Measurements from ENCODE around the gene NVL. TPM values are rescaled to one million over a fixed set of nuclear protein-coding genes. Genes with fewer than 3 reads are reported as not detected.

The NVL gene
- total RNA-seq, 1 donor from 2014 or later: 44.4 TPM

DNA sequence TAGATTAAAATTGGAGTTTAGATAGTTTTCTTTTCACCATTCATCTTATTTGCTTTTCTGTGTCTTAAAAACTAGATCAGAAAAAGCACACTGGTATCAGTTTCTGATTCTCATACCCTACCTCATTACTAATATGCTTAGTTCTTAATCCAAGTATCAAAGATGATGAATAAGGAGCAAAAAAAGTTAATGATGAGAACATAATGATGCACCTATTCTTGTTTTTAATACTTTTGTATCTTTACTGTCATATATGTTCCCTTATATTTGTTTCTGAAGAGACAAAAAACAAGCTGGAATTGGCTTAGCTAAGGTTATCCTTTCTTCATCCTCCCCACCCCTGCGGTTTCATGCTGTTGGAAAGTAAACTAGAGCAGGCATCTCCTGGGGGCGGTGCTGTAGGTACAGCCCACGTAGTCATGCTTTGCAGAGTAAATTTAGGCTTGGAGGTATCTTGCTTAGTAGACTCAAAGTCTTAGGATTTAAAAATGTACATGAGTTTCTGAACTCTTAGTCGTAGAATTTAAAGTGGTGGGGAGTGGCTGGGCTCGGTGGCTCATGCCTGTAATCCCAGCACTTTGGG, 43.1 kb upstream of the NVL start:
- TF ChIP-seq, protein P1, sequence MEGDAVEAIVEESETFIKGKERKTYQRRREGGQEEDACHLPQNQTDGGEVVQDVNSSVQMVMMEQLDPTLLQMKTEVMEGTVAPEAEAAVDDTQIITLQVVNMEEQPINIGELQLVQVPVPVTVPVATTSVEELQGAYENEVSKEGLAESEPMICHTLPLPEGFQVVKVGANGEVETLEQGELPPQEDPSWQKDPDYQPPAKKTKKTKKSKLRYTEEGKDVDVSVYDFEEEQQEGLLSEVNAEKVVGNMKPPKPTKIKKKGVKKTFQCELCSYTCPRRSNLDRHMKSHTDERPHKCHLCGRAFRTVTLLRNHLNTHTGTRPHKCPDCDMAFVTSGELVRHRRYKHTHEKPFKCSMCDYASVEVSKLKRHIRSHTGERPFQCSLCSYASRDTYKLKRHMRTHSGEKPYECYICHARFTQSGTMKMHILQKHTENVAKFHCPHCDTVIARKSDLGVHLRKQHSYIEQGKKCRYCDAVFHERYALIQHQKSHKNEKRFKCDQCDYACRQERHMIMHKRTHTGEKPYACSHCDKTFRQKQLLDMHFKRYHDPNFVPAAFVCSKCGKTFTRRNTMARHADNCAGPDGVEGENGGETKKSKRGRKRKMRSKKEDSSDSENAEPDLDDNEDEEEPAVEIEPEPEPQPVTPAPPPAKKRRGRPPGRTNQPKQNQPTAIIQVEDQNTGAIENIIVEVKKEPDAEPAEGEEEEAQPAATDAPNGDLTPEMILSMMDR (IDR thresholded peaks at IDR 0.05): no peak
- no peak overlapping the region for H3K4me3 Mint-ChIP-seq
- POLR2A ChIA-PET: no interaction called here
- no peaks in the 10 kb centered on the region for H3K4me1 Mint-ChIP-seq
- peaks cover 88% of the 10 kb centered on the region for H3K36me3 Mint-ChIP-seq (ENCODE audit: low read depth)
- no peaks in the 10 kb centered on the region for H3K9me3 Mint-ChIP-seq
- CTCF ChIA-PET: no interaction called here
- ATAC-seq (ENCODE audit: low read depth) (no peak), DNase-seq (no peak)
- no peak overlapping the region for H3K27ac Mint-ChIP-seq
- H3K27me3 Mint-ChIP-seq: no peaks in the 10 kb centered on the region
- intact Hi-C loops (cut with micrococcal nuclease): no loop called here

DNA sequence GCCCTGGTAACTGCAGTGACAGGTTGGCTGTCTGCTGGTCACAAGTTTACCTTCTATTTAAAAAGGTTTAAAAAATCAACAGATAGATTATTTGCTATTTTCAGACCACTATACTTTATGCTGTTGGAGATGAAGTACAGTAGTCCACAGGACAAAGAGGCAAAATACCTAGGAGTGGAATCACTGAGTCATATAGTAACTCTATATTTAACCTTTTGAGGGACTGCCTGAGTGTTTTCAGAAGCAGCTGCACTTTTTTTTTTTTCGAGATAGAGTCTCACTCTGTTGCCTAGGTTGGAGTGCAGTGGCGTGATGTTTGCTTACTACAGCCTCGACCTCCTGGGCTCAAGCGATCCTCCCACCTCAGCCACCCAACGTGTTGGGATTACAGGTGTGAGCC, 38.4 kb upstream of the NVL start:
- H3K4me1 Mint-ChIP-seq: peaks cover 8% of the 10 kb centered on the region
- no peak for ATAC-seq (ENCODE audit: low read depth)
- POLR2A ChIA-PET: no interaction called here

DNA sequence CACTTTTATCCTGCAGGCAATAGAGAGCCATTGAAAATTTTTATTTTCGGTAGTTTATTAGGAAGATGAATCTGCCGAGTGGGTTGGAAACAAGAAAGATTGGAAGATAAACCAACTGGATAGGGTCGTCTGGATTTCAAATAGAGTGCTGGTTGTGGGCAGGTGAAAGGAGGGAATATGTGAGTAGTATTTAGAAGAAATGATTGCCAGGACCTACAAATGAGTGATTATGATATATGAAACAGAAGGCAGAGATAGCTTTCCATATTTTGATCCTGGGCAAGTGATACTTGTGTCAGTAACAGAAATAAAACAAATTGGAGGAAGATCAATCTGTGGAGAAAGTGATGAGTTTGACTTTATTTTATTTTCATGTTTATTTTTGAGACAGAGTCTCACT, 29.2 kb upstream of the NVL start:
- ATAC-seq (ENCODE audit: low read depth) (no peak), DNase-seq (no peak)
- ChIA-PET POLR2A (no interaction called here), CTCF (no interaction called here)
- TF ChIP-seq, protein P1 (IDR thresholded peaks at IDR 0.05): no peak
- Mint-ChIP-seq H3K9me3 (no peaks in the 10 kb centered on the region), H3K36me3 (ENCODE audit: low read depth) (peaks cover 19% of the 10 kb centered on the region), H3K27ac (no peak overlapping the region), H3K4me1 (peaks cover 24% of the 10 kb centered on the region), H3K27me3 (no peaks in the 10 kb centered on the region), H3K4me3 (no peak overlapping the region)
- intact Hi-C loops (cut with micrococcal nuclease): no loop called here

More for the DNA sequence above, 38.4 kb upstream of the NVL start:
- peaks cover 73% of the 10 kb centered on the region for H3K36me3 Mint-ChIP-seq (ENCODE audit: low read depth)
- no peak overlapping the region for H3K27ac Mint-ChIP-seq
- CTCF ChIA-PET: no interaction called here
- intact Hi-C loops (cut with micrococcal nuclease): no loop called here
- no peak for DNase-seq
- H3K27me3 Mint-ChIP-seq: no peaks in the 10 kb centered on the region
- TF ChIP-seq, protein P1 (IDR thresholded peaks at IDR 0.05): no peak
- H3K4me3 Mint-ChIP-seq: no peak overlapping the region
- H3K9me3 Mint-ChIP-seq: no peaks in the 10 kb centered on the region

DNA sequence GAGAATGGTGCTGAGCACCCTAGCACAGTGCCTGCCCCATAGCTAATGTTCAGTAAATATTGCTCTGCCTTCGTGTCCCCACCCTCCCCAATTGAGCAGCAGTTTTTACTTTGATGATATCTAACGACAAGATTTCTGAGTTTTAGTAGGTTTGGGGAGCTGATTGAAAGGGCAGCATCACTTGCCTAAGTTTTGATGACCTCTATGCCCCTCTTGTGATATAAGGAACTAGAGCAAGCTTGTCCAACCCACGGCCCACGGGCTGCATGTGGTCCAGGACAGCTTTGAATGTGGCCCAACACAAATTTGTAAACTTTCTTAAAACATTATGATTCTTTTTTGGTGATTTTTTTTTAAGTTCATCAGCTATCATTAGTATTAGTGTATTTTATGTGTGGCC, 28.3 kb upstream of the NVL start:
- DNase-seq: no peak
- POLR2A ChIA-PET: no interaction called here
- Mint-ChIP-seq H3K4me3 (peak overlapping the region; percentile 90), H3K27ac (no peak overlapping the region), H3K4me1 (peaks cover 24% of the 10 kb centered on the region), H3K9me3 (no peaks in the 10 kb centered on the region), H3K36me3 (ENCODE audit: low read depth) (peaks cover 13% of the 10 kb centered on the region), H3K27me3 (no peaks in the 10 kb centered on the region)
- TF ChIP-seq, protein P1 (IDR thresholded peaks at IDR 0.05): no peak
- CTCF ChIA-PET: no interaction called here
- no peak for ATAC-seq (ENCODE audit: low read depth)
- intact Hi-C loops (cut with micrococcal nuclease): no loop called here

DNA sequence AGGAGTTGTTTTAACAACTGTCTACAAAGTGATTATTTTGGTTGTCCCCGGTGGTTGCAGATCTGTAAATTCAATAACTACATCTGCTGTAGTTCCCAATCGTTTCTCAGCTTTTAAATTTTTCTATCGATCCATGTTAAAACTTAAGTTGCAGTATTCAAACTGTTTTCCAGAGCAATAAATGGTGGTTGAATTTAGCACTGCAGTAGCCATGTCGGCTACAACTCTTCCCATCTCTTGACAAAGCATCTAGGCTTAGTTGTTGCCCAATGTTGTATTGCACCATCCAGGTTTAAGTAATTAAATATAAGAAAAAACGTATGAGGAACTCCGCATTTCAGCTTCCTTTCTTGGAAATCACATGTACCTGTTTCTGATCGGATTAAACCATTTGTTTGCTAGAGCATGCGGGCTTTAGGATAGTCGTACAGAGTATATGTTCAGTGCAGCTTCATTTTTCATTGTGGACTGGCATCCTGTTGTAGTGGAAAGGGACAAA, 27.7 kb upstream of the NVL start:
- ChIA-PET POLR2A (no interaction called here), CTCF (no interaction called here)
- Mint-ChIP-seq H3K4me3 (peak overlapping the region; percentile 90), H3K4me1 (peaks cover 24% of the 10 kb centered on the region), H3K9me3 (no peaks in the 10 kb centered on the region), H3K27ac (peak overlapping the region; percentile 33), H3K36me3 (ENCODE audit: low read depth) (peaks cover 9% of the 10 kb centered on the region), H3K27me3 (no peaks in the 10 kb centered on the region)
- TF ChIP-seq, protein P1 (IDR thresholded peaks at IDR 0.05): no peak
- intact Hi-C loops (cut with micrococcal nuclease): loop anchor here (2.0 kb wide), 1 partner anchor 365 kb away; no protein-coding TSS in a partner anchor
- no peak for ATAC-seq (ENCODE audit: low read depth)
- DNase-seq: no peak
